GM19463 (cell line): Measurements from ENCODE around the gene SEMA5A.

Experiments
- ATAC-seq: cut with Tn5 transposase; IDR thresholded peaks from one replicate; pipeline ENCODE4 v1.9.1; 2021; ENCODE audit warnings: mild to moderate bottlenecking, moderate library complexity; ENCODE audit not compliant: unreplicated experiment

The SEMA5A gene

DNA sequence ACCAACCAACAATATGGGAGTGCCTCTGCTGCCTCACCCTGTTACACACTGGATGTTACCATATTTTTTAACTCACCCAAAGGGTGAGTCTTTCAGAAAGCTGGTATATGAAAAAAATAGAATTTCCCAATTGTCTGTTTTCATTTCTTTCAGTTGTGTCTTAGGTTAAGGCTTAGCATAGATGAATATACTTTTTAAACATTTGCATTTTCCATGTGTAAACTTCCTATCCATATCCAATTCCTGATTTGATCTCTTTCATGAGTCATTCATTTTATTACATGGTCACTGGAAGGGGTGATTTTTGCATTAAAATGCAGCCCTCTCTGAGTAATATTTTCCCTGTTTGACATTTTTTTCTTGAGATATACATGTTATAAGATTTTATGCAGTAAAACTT is 406.5 kb downstream of the SEMA5A start:
- ATAC-seq, result no peak

DNA sequence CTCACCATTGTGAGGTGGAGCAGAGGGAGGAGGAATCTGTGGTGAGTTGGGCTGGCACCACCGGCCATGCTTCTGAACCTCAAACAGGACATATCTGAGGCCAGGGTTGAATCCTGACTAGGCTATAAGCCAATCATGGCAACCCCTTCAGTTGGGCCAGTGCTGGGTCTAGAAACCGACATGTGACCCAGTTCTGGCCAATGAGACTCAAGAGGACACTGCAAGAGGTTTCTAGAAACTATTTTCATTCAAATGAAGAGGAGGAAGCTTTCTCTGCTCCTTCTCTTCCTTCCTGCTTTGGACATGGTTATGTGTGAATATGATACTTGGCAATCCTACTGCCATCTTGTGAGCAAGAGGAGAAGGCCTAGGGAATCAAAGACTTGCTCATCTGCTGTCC is 417.7 kb downstream of the SEMA5A start:
- ATAC-seq, result no peak

DNA sequence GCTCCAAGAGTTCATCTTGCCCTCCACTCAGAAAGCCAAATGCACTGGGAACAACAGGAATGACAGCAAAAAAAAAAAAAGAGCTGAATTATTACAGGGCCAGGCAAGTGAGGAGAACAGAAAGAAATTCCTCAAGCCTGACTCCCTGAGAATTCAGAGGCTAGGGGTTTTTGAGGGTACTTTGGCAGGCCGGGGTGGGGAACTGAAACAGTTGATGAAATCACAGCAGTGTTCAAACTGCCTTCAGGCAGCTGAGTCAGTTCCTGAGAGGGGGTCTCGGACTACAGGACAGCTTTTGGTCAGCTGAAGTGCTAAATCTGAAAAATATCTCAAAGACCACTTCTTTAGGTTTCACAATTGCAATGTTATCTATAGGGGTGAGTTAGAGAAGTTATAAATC is 419.4 kb downstream of the SEMA5A start:
- ATAC-seq, result no peak

DNA sequence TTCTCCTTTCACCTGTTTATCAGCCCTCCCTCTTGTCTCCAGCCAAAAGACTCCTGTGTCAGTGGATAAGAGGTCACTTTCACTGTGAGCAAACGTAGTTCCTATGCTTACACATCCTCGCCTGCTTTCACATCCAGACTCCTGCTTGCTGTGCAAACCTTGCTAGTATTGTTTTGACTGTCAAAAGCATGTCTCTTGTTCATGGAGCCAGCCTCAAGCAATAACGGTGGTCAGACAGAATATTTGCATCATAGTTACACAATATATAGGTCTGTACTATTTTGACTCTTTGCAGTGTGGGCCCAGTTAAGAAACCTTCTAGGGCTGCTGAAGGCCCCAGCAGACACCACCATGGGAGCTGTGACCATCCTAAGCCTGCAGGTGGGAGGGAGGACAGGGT is 420.0 kb downstream of the SEMA5A start:
- ATAC-seq, result peak; percentile 77

DNA sequence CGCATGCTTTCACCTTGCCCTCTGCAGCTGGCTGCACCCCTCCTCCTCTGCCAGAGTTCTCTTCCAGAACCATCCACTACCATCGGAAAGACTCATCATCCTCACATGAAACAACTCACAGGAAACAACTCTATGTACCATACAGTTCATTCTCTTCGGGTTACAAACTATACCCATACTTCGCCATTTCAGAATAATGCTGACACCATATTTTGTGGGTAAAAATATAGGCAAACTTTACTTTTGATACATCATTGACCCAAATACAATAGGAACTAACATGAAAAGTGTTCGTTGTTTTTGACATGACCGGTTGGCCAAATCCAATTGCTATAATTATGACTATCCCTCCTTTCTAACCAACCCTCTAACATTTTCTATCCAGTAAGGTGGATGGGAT is 421.0 kb downstream of the SEMA5A start:
- no peak for ATAC-seq

DNA sequence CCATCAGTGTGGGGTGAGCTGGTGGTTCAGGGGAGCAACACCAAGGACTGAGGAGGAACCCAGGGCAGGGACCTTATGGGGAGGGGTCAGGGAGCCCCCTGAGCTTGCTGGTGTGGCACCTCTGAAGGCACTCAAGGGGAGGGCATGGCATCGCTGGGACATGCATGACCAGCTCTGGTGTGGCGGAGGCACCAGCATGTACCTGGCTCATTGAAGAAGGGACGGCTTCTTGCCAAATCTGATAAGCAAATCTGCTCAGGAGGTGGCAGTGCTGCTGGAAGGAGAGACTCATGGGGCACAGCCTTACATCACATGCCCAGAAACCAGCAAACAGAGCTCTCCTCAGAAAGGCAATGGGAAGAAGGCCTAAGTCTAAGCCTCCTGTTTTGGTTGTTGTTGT is 421.8 kb downstream of the SEMA5A start:
- no peak for ATAC-seq

DNA sequence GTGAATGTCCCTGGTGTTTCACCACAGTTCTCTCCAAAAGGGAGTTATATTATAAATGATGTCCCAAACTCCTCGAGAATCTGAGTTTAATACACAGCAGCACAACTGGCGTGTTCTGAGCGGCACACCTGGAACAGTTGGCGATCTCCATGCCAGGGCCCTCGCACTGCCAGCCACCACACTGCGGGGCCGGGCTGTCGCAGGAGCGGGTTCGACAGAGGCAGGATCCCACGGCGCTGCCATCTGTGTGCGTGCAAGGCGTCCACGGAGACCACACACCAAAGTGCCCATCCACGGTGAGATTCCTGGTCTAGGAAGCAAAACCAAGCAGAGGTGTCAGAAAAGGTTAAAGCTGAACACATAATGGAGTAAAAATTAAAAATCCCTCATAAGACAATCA is 423.3 kb downstream of the SEMA5A start:
- ATAC-seq, result no peak

DNA sequence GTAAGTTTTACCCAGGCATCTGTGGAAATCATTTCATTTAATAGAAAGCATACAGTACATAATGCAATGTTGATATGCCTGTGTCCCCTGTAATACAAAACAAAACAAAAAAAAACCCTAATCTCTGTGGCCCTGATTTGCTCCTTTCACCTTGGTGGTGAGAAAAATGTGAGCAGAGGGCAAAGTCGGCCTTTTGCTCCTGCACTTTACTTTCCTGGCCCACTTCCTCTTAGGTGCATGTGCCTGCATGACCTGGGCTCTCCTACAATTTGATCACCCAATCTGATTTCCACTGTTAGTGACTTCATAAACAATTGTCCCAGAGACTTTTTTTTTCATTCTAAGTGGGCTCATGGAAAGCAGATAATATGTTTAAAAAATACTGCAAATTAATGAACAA is 424.3 kb downstream of the SEMA5A start:
- no peak for ATAC-seq

DNA sequence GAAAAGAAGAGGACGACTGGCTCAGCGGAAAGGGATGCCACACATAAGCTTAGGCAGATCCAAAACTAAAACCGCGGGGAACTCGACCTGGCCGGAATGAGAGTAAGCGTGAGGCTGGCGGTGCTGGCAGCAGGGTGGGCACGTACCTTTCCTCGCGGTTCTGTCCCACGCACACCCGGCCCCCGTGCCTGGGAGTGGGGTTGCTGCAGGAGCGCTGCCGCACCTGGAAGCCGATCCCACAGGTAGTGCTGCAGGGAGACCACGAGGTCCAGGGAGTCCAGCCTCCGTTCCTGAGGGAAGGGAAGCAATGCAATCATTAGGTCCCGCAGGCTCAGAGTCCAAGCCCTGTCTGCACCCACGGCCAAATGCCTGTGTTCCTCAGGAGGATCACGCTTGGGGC is 427.0 kb downstream of the SEMA5A start:
- no peak for ATAC-seq

DNA sequence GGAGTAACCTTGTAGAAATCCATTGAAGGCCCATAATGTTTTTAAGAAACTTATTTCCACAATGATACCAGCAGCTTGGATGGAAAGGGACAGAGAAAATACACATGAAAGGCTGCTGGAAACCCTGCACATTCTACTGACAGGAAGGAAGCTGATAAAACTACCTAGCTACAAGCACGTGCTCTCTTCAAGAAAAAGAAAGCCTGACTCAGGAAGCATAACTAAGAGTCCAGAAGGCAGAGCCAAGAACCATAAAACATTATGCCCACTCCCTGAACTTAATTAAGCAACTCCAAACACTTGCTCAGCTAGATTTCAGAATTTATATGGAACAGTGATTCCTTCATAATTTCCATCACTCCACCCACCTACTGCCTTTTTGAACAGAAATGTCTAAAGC is 430.8 kb downstream of the SEMA5A start:
- ATAC-seq, result no peak

DNA sequence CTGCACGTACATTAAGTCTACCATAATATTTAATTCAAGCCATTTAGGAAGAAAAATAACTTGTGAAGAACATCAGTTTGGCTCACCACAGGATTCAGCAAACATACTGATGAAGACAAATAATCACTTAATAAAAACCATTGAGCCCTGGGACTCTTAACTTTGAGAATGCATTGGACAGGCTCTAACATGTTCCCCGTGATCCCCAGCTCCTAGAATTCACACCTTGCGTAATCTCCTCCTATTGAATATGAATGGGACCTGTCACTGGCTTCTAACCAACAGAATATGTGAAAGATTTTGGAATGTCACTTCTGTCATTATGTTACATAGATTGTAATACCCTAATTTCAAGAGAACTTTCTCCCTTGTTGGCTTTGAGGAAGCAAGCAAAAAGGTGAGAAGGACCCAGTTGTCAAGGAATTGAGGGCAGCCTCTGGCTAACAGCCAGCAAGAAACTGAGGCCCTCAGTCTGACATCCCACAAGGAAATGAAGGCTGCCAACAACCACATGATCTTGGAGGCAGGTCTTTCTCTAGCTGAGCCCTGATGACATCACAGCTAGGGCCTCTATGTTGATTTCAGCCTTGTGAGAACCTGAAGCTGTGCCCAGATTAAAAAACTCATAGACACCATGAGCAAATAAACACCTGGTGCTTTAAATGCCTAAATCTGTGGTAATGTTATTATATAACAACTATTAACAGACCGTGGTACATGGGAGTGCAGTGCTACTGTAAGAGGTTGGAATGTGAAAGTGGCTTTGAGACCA is 433.2 kb downstream of the SEMA5A start:
- no peak for ATAC-seq

DNA sequence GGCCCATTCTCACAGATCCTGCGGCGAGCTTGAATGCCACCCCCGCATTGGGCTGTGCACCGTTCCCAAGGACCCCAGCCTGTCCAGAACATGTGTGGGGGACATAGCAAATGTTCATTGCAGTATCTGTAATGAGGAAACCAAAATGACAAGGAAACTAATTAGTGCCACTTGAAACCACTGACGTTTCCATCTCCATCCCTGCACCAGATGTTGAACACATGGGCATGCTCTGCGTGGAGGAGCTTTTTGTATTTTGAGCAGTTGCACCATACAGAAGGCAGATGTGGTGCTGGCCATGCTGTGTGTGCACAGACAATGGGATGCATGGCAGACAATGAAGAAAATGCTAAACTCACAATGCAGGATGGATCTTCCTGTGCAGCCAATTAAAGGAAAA is 437.7 kb downstream of the SEMA5A start:
- no peak for ATAC-seq

DNA sequence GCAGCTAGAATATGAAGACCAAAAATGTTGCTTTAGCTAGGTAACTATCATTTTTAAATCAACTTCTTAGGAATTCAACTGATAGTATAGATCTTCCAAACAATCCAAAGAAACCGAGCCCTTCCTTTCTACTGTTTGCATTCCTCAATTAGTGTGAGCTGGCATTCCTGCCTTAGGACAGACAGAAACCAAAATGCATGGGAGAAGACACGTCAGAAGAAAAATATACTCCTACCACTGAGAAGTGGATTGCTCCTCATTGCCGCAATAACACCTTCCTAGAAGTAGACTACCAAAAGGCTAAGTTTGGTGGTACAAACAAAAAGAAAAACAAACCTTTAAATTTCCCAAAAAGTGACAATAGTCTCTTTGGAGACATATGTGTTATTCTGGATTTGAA is 440.0 kb downstream of the SEMA5A start:
- no peak for ATAC-seq

DNA sequence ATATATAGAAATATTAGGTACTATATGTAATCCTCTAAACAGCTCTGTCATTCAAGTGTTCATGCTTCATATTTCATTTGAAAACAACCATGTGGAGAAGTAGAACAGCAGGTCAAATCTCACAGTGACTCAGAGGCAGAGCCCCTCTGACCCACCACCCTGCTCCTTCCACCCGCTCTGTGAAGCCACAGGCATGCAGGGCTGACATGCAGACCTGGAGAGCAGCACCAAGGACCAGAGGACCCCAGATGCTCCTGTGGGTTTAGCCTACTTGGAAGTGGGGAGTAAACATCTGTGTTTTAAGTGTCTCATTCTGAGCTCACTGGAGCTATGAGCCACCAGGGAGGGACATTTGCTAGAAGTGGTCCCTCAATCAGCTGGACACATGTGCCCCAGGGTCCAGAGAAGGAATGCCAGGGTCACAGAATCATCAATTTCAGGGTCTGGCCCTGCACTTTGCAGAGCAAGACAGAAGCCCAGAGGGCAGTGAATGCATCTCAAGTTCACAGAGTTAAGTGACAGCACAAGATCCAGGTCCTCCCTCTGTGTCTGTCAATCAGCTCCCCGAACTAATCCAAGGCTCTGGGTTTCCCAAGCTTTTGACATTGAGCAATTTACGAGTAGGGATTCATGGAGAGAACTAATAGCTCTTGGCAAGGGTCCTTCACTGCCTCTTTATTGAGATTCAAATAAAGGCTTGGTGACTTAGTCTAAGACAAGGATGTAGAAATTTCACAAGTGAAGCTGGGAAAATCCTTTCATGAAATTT is 441.1 kb downstream of the SEMA5A start:
- no peak for ATAC-seq

DNA sequence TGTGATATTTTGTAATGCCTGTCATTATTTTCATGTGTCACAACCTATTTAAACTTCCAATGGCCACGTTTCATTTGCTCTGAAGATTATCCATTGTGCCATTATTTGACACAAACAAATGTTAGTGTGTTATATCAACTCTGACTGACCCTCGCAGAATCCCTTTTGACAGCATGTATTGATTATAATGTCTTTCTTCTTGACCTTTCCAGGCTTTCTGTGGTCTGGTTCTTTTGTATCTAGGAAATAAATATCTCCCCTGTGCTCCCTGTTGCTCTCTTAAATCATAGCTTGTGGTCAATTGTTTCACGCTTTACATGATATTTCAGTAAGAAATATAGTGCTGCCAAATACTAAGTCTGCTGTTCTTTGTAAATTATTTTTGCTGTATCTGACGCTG is 442.6 kb downstream of the SEMA5A start:
- ATAC-seq, result no peak

DNA sequence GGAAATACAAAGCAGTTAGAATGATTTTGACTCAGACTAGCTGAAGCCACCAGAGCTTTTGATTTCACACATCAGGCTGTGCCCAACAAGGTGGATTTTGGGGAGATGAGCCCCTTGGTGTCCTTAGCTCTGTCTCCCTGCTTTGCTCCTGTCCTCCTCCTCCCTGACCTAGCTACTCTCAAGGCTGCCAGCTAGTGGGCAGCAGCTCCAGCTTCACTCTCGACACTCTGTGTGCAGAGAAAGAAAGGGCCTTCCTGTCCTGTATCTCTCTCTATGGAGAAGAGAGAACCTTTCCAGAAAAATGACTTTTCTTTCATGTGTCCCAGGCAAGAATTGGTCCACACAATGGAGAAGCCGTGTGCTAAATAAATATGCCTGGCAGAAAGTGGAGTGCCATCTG is 446.2 kb downstream of the SEMA5A start:
- no peak for ATAC-seq

DNA sequence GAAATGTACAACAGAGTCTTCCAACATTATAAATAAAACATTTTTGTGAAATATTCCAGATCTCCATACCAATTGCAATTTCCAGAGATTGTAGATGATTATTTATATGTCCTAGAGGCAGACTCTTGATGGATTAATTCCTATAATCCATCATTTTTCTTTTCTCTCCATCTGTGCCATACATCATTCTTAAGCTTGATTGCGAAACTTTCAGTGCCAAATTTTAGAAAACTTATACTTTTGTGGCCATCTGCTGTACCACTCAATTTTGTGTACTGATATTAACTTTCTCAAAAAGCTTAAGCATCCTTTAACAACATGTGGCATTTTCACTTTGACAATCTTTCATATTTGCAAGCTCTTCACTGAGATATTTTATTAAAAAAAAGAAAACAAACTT is 446.9 kb downstream of the SEMA5A start:
- ATAC-seq, result no peak

DNA sequence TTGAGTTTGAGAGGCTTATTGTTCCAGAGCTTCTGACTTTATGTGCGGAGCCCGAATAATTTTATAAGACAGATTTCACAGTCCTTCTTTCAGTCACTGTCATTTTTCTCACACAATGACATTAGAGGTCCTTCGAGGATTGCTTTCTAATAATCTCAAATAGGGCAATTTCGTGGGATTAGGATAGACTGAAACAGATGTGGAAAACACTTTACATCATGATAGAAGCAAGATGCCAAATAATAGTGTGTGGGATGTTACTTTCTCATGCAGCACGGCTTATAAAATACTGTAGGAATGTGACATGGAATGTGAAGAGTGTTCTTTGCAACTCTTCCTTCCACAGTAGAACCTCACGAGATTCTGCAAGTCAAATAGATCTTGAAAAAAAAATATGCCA is 451.3 kb downstream of the SEMA5A start:
- no peak for ATAC-seq

DNA sequence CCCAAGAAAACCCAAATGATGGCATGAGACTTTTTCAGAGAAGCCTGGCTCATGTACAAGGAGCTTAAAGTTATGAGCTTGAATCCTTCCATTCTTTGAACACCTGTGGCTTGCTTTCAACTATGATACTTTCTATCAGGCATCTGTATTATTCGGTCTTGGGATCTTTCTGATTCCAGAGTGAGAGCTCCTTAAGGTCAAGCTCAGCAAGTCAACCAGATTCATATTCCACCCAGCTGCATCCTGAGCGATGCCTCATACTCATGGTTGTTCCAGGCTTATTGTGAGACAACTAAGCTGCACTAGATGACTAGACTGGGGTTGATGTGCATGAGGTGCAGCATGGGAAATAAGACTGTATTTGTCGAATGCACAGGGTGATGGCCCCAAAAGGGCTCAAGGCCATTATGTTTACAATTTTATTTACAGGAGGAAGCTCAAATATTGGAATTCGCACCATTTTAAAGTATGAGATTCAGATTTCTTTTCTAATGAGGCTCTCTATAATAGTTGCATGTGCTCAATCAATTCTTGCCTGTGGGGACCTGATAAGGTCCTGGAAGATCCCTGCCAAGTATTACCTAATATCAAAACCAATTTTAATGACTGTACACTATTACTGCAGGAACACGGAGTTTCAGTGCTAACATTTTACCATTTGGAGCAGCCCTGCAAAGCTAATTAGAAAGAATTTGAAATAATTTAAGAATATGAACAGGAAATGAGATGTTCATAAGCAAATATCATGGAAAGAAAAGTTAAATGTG is 453.8 kb downstream of the SEMA5A start:
- ATAC-seq, result no peak

DNA sequence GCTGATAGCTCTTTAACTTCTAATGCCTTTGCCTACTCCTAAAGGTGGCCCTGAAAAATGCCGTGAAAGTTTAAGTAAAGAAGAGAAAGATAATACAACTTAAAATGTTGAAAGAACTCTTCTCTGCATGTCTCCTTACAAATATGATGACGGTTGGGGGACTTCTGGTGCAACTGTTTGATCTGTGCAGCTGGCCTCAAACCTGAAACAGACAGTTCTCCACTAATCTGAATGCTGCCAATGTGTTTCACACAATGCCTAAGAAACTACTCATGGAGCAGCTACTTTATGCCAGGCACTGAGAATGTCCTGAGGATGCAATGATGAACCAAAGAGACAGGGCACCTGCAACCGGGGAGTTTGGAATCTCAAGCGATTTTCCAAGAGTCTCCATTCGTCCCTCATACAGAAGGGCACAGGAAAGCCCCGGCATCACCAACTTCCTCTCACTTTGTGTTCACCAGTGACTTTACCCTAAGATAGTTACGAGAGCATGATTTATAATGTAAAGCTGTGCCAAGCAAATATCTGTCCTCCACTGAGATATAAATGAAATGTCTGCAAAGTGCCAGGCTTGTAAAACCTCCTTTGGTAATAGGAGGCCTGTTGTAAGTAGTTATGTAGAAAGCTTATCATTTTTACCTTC is 455.4 kb downstream of the SEMA5A start:
- no peak for ATAC-seq

DNA sequence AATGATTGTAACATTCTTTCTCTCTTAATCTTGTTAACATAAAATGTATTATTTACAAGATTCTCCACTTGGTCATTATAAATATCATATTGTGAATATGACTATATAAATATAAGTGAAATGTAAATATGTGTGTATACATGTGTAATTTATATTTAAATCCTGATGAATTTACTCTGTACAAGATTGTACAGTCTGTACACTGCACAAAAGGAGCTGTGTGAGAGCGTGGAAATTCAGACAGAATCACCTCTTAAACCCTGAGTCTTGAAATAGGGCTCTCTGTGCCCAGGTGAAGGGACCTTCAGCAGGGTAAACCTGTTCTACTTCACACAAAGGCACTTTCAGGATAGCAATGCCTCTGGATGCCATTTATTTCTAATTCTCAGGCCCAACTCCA is 456.0 kb downstream of the SEMA5A start:
- no peak for ATAC-seq
